GM21360 (cell line): ENCODE data around the gene CRYZL1.

Experiments used
- ATAC-seq: cut with Tn5 transposase; IDR thresholded peaks from one replicate; pipeline ENCODE4 v1.9.1; 2021; ENCODE audit warnings: mild to moderate bottlenecking, moderate library complexity; ENCODE audit not compliant: unreplicated experiment

The CRYZL1 gene

DNA sequence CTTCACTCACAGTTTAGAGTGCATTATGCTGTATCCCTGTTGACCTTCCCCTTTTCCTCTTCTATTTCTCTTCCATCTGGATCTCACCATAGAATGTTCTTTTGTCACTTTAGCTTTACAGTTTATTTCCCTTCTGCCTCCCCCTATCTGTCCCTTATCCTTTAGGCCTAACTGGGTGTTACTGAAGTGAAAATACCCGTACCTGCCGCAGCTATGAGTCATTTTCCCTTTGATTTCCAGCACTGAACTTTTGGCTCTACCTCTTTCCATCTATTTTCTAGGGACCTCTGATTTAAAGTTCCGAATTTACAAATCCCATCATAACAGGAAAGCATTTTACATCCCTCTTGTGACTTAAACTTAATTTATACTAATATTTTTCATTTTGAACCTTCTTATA lies 20.5 kb upstream of the CRYZL1 start:
- no peak for ATAC-seq

DNA sequence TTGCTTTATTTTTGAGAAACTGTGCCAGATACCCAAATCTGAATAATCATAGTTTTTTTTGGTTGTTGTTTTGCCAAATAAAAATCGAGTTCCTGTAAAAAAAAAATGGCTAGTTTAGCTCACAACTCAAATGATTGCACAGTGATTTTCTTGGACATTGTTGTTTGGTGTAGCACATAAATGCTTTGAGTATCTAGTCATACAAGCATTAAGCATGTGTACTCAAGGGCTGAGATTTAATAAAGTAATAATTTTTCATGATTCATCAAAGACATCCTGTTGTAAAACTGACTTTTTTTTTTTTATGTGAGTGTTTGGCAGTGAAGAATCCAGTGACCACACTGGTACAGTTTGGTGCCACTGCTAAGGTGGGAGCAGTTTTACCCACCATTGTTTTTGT lies 19.6 kb upstream of the CRYZL1 start:
- ATAC-seq: no peak

DNA sequence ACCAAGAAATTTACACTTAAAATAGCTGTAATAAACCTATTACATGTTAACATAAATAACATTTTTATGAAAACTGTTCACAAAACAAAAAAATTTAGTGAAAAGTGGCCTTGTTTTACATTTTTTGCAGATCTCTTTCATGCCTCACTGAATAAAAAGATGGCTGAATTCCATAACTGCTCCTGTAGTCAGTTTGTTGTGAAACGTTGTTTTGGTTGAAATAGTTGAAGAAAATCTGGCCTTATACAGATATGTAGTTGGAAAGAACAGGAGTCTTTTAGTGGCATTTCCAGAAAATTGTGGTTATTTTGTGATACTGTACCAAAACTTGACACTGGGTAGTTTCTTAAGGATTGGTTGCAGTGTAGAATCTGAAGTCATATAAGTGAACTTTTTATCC lies 18.9 kb upstream of the CRYZL1 start:
- ATAC-seq: no peak

DNA sequence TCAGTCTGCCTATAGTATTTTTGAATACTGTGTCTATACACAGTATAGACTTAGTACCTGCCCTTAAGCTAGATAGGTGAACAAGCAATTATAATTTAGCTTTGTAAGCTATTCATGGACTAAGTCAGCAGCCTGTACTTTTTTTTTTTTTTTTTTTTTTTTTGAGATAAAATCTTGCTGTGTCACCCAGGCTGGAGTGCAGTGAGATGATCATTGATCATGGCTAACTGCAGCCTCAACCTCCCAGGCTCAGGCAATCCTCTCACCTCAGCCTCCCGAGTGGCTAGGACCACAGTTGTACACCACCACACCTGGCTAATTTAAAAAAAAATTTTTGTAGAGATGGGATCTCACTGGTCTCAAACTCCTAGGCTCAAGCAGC lies 18.0 kb upstream of the CRYZL1 start:
- no peak for ATAC-seq

DNA sequence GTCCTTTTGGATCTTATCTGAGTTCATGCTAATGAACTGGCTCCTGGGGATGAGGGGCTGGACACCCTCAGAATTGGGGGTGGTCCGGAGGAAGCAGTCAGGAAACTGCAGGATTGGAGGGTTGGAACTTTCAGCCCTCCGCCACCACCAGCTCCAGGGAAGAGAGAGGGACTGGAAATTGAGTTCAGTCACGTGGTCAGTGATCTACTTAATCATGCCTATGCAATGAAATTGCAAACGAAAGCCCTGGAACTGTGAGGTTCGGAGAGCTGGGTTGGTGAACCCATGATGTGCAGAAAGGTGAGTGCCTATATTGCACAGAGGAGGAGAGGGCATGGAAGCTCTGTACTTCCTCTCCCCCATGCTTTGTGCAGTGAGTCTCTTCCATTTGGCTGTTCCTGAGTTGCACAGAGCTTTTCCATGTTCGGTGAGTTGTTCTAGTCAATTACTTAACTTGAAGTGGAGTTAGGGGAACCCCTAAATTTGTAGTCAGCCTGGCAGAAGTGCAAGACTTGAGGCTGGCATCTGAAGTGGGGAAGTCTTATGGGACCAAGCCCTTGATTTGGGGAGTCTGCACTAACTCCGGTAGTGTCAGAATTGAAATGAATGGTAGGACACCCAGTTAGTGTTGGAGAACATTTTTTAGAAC lies 17.5 kb upstream of the CRYZL1 start:
- no peak for ATAC-seq

DNA sequence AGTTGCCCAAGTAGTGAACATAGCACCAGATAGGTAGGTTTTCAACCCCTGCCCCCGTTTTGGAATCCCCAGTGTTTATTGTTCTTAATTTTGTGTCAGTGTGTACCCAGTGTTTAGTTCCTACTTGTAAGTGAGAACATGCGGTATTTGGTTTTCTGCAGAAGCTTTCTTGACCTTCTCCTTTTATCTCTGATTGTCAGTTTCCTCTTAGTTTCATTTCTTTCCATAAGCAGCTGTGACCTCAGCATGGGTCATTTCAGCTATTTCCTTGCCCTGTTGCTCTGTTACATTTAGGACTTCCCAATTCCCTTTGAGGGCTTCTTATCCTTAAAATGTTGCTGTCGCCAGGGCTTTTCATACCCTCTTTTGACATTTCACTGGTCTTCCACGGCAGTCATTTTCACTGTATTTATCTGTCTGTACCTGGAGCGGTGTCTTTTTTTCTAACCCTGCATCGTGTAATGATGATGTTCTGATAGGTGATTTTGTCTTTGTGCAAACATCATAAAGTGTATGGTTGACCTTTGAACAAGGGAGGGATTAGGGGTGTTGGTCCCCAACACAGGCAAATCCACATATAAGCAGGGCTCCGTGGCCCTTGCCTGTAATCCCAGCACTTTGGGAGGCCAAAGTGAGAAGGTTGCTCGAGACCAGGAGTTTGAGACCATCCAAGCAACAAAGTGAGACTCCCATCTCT lies 15.7 kb upstream of the CRYZL1 start:
- ATAC-seq: no peak

DNA sequence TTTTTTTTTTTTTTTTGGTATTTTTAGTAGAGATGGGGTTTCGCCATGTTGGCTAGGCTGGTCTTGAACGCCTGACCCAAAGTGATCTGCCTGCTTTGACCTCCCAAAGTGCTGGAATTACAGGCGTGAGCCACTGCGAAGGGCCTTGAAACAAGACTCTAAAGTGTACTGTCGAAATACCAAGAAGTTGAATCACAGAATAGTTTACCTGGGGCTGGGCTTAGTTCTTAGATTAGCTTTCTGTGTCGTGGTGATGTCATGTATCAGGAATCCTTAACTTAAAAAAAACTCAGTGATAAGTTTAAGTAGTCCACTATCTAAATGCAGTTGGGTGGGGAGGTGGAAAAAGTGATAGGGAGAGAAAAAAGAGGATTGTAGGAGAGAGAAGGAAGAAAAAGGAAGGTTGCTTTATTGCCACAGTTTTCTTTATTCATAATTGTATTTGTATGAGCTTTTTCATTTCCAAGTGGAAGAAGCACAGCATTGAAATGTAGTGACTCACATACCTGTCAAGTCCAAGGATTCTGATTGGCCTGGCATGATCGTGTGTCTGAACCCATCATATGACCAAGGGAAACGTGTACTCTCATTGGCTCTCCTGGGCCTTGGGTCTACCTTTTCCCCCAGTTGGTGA lies 14.2 kb upstream of the CRYZL1 start:
- no peak for ATAC-seq

DNA sequence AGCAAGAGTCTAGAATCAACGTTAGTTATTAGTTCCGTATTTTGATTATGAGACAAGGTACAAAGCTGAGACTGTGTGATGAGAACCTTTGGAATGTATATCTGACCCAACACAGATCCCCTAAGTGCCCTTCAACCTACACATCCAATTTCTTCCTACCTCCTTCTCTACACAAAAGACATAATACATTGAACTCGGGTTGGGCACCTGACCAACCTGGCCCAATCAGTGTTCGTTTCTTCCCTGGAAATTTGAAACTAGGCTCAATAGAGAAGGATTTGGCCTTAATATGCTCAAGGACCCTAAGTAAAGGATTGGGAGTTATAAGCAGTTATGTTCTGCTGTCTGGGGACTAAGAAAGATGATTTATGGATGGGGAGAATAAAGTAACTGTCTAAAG lies 12.9 kb upstream of the CRYZL1 start:
- ATAC-seq: no peak

DNA sequence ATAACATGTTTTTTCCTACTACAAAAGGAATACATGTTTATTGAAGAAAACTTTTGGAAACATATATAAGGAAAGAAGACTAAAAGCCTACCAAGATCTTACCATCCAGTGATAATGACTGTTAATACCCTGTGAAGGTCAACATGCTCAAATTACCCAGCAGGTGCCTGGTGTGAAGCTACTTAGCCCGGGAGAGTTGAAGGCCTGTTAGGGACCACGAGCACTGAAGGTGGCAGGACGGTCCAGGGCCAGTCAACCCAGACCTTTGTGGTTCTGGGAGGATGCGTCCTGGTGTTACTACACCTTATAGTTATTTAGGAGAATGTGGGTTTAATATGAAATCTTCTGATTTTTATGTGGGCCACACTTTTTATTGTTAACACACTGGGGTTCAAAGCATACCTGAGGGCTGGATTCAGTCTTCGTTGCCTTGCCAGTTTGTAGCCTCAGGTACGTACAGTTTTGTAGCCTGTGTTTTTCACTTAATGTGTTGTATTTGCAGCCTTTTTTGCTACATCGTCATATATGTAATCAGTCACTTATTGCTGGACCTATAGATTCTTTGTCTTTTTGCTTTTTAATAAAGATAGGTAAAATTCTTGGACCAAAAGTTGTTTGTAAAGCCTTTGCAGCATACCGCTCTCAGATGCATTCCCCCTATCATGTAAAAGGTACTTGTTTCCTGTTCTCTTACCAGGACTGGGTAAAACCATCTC lies 10.6 kb upstream of the CRYZL1 start:
- ATAC-seq: no peak

DNA sequence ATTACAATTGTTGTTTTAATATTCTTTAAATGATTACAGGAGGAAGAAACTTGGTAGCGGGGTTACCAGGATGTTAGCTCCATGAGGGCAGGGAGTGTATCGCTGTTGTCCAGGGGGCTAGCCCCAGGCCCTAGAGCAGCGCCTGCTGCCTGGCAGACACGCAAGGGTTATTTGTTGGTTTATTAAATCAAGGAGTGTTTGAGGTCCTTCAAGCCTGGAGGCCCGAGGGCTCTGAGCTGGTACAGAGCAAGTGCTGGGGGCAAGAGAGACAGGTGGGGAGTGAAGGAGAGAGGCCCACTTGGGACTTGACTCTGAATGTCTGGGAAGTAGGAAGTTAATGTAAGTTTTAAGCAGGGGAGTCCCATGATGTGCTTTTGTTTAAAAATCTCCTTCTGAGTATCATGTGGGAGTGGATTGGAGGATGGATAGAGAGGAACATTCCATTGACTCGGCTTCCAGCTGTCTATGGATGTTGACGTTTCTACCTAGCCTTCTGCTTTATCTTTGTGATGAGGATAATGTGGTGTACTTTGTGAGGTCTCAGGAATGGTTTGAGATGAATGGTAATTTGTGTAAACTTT lies 9.5 kb upstream of the CRYZL1 start:
- ATAC-seq: no peak

DNA sequence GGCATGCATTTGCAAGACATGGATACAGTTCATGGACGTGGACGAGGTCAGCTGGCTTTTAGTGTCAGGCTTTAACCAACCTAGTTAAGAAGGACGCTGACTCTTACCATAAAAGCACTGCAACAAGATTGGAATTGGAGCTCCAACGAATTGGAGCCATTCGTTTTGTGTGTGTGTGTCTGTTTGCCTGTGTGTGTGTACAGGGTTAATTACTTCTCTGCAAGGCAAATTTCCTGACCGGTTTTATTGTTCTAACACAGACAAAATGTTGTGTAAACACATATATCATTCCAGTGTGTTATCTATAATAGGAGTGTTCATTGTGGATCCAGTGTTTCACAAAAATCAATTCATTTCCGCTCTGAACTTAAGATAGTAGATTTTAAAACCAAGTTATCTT lies 8.7 kb upstream of the CRYZL1 start:
- ATAC-seq: no peak

DNA sequence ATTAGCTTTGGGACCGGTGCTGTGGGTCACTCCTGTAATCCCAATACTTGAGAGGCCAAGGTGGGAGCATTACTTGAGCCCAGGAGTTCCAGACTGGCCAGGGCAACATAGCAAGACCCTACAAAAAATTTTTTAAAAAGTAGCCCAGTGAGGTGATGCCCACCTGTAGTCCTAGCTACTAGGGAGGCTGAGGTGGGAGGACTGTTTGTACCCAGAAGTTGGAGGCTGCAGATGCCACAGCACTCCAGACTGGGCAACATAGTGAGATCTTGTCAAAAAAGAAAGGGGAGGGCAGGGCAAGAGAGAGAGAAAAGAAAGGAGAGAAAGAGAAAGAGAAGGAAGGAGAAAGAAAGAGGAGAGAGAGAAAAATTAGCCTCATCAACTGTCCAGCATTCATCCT lies 7.0 kb upstream of the CRYZL1 start:
- ATAC-seq: no peak

DNA sequence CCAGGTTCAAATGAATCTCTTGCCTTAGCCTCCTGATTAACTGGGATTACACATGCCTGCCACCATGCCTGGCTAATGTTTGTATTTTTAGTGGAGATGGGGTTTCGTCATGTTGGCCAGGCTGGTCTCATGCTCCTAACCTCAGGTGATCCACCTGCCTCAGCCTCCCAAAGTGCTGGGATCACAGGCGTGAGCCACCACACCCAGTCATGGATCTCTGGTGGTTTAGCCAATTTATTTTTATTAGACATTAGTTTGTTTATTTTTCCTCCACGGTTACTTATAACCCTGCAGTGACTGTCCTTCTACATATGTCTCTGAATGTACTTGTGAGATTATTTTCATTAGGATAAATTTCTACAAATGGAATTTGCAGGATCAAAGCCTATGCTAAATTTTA lies 6.0 kb upstream of the CRYZL1 start:
- ATAC-seq: no peak

DNA sequence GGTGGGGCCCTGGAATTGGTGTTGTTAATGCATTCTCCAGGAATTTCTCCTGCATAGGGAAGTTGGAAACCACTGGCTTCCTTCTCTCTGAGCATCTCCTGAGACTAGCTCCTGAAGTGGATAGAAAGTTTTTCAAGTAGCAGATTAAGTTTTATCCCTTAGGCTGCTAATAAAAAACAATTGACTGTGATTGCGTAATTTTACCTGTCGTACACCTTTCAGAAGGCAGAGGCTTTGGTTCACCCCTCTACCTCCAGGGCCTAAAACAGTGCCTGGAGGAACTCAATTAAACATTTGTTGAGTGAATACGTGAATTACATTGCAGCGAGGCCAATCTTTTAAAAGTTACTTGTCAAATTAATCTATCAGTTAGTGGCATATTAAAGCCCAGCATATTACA lies 4.2 kb upstream of the CRYZL1 start:
- no peak for ATAC-seq

DNA sequence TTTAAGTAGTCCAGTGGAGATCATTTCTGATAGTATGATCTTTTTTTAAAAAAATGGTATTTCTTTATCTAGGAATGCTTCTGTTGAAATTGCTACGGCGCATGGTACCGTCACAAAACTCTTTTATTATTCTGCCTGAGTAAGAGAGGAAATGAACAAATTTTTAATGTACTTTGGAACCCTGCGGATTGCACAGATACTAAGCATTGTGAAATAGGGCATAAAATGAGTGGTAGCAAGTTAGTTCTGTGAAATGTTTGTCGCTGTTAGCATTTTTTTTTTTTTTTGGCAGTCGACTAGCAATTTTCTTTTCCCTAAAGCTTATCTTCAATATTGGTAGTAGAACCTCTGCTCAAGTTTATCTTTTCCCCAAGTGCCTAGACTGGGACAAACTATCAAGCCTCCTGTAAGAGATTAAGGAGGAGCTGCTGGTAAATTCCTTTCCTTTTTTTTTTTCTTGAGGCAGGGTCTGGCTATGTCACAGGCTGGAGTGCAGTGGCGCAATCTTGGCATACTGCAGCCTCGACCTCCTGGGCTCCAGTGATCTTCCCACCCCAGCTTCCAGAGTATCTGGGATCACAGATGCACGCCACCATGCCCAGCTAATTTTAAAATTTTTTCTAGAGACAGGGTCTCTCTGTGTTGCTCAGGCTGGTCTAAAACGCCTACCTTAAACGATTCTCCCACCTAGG lies 3.0 kb upstream of the CRYZL1 start:
- ATAC-seq: no peak

DNA sequence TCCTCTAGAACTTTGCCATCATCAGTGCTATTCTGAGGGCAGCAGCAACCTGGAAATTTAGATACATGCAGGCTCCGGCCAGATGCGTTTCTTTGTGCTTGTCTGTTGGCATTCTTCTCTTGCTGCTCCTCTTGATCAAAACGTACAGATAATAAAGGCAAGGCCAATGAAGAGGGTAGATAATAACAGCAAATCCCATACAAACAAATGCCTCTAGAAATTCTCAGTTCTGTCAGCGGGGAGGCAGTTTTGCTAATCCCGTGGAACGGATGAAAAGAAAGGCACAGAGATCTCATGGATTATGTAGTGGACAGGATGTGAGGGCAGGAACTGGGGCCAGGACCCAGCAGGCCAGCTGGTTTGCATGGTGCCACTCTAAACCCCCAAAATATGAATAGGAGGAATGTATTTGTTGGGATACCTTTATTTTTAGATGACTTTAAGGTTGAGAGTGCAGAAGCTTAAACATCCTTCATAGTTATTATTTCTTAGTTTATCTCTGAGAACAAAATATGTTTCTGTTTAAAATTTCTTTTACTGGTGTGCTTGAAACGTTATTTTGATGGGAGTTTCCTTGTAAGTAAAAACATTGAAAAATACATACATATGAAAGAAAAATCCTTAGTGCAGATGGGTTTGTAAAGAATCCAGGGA lies 2.2 kb upstream of the CRYZL1 start:
- ATAC-seq: no peak

DNA sequence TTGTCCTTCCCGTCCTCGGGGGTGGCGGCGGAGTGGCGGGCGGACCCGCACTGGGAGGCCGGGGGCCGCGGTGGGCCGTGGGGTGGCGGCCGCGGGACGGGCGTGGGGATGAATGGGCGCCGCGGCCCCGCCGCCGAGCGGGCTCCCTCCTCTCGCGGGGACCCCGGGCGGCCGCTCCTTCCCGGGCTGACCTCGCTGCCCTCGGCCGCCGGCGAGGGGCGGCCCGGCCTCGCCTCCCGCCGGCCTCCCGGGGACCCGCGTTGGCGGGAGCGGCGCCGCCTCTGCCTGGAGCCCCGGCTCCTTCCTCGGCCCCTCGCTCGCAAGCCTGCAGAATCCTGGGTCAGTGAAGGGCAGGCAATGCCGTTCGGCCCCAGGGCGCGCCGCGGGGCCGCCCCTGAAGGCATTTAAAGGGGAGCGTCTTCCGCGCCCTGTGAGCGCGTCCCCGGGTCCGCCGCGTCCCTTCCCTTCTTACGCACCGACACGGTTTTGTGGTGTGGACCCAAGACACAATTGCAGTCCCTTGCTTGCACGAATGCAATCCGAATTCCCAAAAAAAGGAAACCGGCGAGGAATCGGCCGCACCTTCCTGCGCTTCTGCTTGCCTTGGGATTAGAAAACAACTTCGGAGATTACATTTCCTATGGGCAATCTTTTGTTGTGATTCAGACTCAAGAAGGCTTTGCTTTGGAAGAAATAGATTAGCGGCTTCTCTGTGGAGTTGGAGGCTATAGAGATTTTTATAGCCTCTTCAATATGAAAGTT lies 1.5 kb upstream of the CRYZL1 start:
- ATAC-seq: peak; percentile 1

DNA sequence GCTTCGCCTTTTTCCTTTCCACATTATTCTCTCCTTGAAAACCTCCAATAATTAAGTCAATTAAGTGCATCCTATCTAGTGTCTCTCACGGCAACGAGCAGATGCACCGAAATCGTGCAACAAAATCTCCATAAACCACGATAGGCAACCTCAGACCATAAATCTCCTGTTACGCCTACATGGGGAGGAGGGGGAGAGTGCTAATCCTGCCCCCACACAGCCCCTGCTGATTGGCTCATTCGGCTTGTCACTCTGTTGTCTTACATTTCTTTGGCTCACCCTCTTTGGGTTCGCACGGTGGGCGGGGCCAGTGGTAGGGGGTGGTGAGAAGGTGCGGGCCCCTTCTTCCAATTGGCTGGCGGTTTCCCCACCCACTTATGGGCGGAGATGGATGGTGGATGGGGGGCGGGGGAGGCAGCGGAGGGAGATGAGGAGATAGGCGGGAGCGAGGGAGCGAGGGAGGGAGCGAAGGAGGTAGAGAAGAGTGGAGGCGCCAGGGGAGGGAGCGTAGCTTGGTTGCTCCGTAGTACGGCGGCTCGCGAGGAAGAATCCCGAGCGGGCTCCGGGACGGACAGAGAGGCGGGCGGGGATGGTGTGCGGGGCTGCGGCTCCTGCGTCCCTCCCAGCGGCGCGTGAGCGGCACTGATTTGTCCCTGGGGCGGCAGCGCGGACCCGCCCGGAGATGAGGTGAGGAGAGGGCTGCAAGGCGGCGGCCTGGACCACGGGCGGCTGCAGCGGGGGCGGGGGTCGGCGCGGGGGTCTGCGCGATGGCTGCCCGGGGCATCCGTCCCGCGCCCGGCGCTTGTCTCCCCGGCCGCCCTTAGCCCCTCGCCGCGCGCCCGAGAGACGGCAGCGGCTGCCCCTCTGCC lies 720 bp upstream of the CRYZL1 start, which contains the start of gene ITSN1:
TSS of gene ITSN1 (plus strand) at position 475 of the 869 bp plus-strand sequence. CDS start 76,328 bp downstream, outside the sequence.
- ATAC-seq: peak; percentile 72
